NB4 (cell line): ENCODE measurements around the gene TBRG4.
A peak's percentile ranks its signal among the peaks of the same experiment; 100 is the strongest.

ENCODE experiments used
- DNase-seq: peaks from one replicate; pipeline ENCODE4 v3.0.0; 2010; ENCODE audit warnings: low read depth
- H3K4me3 ChIP-seq: one replicate; pipeline ENCODE4 v1.5.1; 2011; ENCODE audit warnings: mild to moderate bottlenecking, low read depth, low read length, moderate library complexity
- MYC ChIP-seq: IDR thresholded peaks from 2 replicates; pipeline ENCODE4 v1.6.1; 2011; ENCODE audit warnings: low read depth, low read length
- POLR2A ChIP-seq: IDR thresholded peaks from 2 replicates; pipeline ENCODE4 v1.6.1; 2011; ENCODE audit warnings: mild to moderate bottlenecking; ENCODE audit not compliant: insufficient read length; ENCODE audit errors: extremely low read depth
- TF ChIP-seq, protein P1 (sequence below): IDR thresholded peaks from 2 replicates; pipeline ENCODE4 v1.6.1; 2011; ENCODE audit warnings: low read depth, low read length
- TF ChIP-seq, protein P2 (sequence below): IDR thresholded peaks from one replicate; pipeline ENCODE4 v1.5.1; 2012; ENCODE audit warnings: low read depth, low read length

TBRG4 gene

DNA sequence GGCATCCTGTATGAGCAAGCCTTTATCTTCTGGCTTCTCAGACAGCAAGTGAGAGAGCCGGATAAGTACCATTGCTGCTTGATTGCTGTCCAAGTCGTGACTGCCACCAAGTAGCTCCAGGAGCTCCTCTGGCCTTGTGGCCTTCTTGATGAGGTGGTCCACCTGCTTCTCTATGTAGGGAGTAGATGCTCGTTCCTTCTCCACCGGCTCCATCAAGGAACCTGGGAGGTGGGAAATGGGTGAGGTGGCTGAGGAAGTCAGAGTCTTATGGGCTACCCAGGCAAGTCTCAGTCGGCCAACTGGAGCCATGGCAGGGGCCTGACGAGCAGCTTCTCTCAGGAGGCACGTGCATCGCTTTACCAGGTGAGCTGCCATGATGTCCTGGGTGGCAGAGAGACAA lies 2.6 kb downstream of the TBRG4 start:
- peak overlapping the region; percentile 50 for H3K4me3 ChIP-seq
- TF ChIP-seq POLR2A: no peak
- TF ChIP-seq, protein P1, sequence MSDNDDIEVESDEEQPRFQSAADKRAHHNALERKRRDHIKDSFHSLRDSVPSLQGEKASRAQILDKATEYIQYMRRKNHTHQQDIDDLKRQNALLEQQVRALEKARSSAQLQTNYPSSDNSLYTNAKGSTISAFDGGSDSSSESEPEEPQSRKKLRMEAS: no peak
- TF ChIP-seq, protein P2, sequence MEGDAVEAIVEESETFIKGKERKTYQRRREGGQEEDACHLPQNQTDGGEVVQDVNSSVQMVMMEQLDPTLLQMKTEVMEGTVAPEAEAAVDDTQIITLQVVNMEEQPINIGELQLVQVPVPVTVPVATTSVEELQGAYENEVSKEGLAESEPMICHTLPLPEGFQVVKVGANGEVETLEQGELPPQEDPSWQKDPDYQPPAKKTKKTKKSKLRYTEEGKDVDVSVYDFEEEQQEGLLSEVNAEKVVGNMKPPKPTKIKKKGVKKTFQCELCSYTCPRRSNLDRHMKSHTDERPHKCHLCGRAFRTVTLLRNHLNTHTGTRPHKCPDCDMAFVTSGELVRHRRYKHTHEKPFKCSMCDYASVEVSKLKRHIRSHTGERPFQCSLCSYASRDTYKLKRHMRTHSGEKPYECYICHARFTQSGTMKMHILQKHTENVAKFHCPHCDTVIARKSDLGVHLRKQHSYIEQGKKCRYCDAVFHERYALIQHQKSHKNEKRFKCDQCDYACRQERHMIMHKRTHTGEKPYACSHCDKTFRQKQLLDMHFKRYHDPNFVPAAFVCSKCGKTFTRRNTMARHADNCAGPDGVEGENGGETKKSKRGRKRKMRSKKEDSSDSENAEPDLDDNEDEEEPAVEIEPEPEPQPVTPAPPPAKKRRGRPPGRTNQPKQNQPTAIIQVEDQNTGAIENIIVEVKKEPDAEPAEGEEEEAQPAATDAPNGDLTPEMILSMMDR: no peak
- TF ChIP-seq MYC: no peak
- no peak for DNase-seq

DNA sequence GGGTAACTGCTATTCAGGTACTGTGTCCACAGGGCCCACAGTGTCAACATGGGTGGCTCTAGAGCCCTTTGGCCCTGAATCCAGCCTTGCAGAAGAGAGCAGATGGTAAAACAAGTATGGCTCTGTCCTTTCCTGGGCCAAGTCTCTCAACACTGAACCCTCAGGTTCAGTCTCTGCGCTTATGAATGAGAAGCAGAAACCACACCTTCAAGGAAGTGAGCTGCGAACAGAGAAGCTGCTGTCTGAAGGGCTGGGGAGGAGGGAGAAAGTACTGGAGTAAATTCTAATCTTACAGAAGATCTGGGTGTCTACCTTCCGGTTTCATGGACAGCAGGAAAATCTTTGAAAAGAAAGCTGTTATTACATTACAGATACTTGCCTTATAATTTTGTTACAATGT lies 4.1 kb downstream of the TBRG4 start:
- no peak for DNase-seq
- TF ChIP-seq MYC (no peak), POLR2A (no peak)
- TF ChIP-seq, protein P1: no peak
- TF ChIP-seq, protein P2: no peak
- H3K4me3 ChIP-seq: peak overlapping the region; percentile 16

DNA sequence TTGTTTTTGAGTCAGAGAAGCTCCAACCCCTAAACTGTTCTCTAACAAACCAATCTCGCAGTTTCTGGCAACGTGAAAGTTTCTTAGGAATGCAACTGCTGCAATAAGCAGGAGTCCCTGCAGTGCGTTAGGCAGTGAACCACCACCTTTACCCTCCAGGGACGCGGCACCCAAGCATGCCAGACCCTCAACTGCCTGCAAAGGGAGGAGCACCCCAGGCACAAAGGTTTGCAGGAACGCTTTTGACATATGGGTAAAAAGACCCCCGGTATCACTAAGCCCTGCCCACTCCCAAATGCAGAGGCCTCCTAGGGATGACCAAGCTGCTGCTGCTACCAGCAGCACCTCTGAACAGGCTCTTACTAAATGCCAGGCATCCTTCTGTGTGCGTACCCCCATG lies 4.7 kb downstream of the TBRG4 start:
- TF ChIP-seq MYC (no peak), POLR2A (no peak)
- TF ChIP-seq, protein P2: no peak
- TF ChIP-seq, protein P1: no peak
- H3K4me3 ChIP-seq: no peak overlapping the region
- no peak for DNase-seq

DNA sequence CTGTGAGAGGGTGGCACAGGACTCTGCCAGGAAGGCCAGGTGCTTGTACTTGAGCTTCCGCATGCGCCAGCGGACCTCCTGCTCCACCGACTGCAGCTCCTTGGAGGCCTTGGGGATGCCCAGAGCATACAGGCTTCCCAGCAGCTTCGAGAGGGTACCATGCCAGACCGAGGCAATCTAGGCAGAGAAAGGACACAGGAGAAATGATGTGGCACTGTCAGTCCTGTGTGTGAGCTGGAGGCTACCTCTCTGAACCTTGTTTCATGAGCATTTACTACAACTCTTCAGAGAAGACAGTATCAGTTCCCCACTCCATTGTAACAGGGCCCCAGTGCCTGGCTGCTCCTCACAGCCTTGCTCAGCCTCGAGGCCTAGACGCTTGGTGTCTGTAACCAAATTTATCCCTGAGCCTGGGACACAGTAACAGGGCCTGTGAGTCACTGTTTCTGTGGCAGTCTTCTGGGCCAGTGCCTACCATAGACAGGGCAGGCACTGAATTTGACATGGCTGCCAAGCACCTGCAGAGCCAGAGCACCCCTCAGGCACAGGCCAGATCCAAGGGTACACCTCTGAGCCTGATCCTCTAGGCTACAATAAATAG lies 5.8 kb downstream of the TBRG4 start:
- DNase-seq: no peak
- TF ChIP-seq, protein P1: no peak
- TF ChIP-seq POLR2A: no peak
- H3K4me3 ChIP-seq: no peak overlapping the region

DNA sequence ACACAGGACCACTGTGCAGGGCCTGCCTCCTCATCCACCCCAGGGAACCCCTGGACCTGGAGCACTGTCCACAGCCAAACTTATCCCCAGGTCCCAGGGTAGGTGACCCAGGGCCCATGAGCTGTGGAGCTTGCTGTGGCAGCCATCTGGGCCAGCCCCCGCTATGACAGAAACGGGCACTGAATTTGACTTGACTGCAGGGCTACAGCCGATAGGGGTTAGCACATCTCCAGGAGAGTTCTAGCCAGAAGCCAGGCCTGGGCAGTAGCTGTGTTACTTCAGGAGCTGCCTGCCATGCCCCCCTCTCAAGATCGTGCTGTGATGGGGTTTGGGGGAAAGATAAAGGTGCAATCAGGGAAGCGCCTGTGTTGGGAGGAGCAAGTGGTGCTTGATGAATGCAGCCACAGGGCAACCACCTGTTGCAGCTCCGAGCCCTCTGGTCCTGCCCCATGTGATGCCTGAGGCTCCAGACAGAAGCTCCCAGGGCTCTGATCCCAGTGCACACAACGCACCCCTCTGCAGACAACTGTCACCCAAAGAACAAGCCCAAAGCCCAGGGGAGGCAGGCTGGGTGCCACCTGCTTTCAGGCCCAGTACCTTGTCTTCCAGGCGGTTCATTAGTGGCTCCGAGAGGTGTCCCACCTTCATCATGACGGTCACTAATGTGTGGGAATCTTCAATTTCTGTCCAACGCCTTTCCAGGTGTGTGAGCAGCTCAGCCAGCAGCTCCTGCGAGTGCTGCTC lies 6.5 kb downstream of the TBRG4 start:
- TF ChIP-seq, protein P1: no peak
- TF ChIP-seq, protein P2: no peak
- TF ChIP-seq POLR2A (no peak), MYC (no peak)

DNA sequence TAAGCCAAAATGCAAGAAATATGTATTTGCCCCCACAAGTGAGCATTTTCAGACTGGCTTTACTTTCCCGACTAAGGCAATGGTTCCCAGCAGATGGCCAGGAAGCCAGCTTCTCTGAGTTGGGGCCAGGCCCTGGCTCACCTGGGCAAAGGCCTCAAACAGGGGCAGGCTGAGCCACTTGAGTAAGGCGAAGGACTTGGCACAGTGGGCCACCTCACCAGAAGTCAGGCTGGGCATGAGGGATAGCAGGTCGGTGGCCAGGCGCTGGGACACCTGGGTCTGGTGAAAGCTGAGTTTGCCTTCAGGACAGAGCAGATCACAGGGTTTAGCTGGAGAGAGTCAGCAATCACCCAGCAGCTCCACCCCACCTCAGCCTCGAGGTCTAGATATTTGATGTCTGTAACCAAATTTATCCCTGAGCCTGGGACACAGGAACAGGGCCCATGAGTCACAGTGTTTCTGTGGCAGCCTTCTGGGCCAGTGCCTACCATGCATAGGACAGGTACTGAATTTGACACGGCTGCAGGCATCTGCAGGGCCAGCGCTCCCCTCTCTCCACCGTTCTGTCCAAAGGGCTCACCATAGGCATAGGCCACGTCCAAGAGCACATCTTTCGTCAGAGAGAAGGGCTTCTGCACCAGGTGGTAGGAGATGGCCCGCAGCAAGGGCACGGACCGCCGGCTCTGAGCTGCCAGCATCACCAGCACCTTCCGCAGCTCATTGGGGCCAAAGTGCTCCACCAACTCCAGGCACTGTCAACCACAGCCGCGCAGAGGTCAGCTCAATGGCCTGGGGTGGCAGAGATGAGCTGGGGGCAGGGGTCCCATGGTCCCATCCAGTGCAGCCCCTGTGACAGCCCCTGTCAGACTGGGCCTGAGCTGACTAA lies 7.3 kb downstream of the TBRG4 start:
- no peak for DNase-seq
- TF ChIP-seq MYC (no peak), POLR2A (no peak)
- TF ChIP-seq, protein P2: no peak
- TF ChIP-seq, protein P1: no peak
- H3K4me3 ChIP-seq: no peak overlapping the region

More for the DNA sequence above, 6.5 kb downstream of the TBRG4 start:
- no peak for DNase-seq
- no peak overlapping the region for H3K4me3 ChIP-seq
